GM12878 (cell line): ENCODE results near the gene GALNT6. TPM values are rescaled to one million over a fixed set of nuclear protein-coding genes. Genes with fewer than 3 reads are reported as not detected.
A peak's percentile ranks its signal among the peaks of the same experiment; 100 is the strongest.

ENCODE experiments used
- ATAC-seq: fragments of 200-7000 bp; cut with Tn5 transposase; 3 replicates; pipeline ENCODE4 v1.9.1; 2020; ENCODE audit warnings: mild to moderate bottlenecking, moderate library complexity
- BruUV-seq: library from RNA; stranded (reverse); fragments of 400-500 nt; replicated peaks from 2 replicates; lab custom pipeline; 2021; lab: Mats Ljungman, UMichigan
- CTCF ChIA-PET: fragments of 300-600 bp; sonication (Branson Sonifier 250); formaldehyde crosslinking; extraction: SDS; loops from one replicate; lab custom pipeline; 2021; ENCODE audit warnings: inconsistent platforms; lab: Yijun Ruan, JAX
- POLR2A ChIA-PET: fragments of 350-600 bp; formaldehyde crosslinking; extraction: SDS; loops from one replicate; lab custom pipeline; 2021; ENCODE audit warnings: inconsistent platforms; lab: Charles Lee
- RAD21 ChIA-PET: fragments of 300-600 bp; sonication (Branson Sonifier 250); formaldehyde crosslinking; loops from one replicate; lab custom pipeline; 2023; ENCODE audit warnings: antibody characterized with exemption; ENCODE audit not compliant: unreplicated experiment; lab: Charles Lee
- SMC1A ChIA-PET: fragments of 300-600 bp; sonication (Branson Sonifier 250); formaldehyde crosslinking; loops from one replicate; lab custom pipeline; 2023; ENCODE audit not compliant: unreplicated experiment, uncharacterized antibody; lab: Charles Lee
- DNase-seq: peaks from one replicate; pipeline ENCODE4 v3.0.0-alpha.2; 2011; ENCODE audit warnings: low read depth, low spot score
- FAIRE-seq: peaks from 3 replicates; lab custom pipeline; 2011; peaks lifted over from hg19 to GRCh38; lab: Jason Lieb, UNC
- H2AFZ ChIP-seq: 2 replicates; pipeline ENCODE4 v1.6.0; 2011; ENCODE audit warnings: low read depth, low read length, control low read depth; ENCODE audit not compliant: control insufficient read depth
- H3K27ac ChIP-seq: 2 replicates; pipeline ENCODE4 v1.5.1; 2011; ENCODE audit warnings: control low read depth; ENCODE audit not compliant: control insufficient read depth, insufficient read depth
- H3K27me3 ChIP-seq, 2 experiments: replicated peaks in 1 of 2; 2 replicates each; pipeline versions ENCODE4 v1.6.0 to v1.6.1; 2011; ENCODE audit warnings: low read length in 1 of 2; ENCODE audit not compliant: control insufficient read depth in 2 of 2, insufficient read depth in 2 of 2
- H3K36me3 ChIP-seq, 2 experiments: 2 replicates each; pipeline ENCODE4 v1.5.1; 2011; ENCODE audit warnings: low read length in 1 of 2; ENCODE audit not compliant: control insufficient read depth in 2 of 2, insufficient read depth in 2 of 2
- H3K4me1 ChIP-seq: 2 replicates; pipeline ENCODE4 v1.6.1; 2011; ENCODE audit warnings: mild to moderate bottlenecking, low read length, moderate library complexity, mixed read lengths; ENCODE audit not compliant: control insufficient read depth, insufficient read depth
- H3K4me2 ChIP-seq: 2 replicates; pipeline ENCODE4 v1.6.0; 2011; ENCODE audit warnings: control low read depth; ENCODE audit not compliant: control insufficient read depth, insufficient read depth
- H3K4me3 ChIP-seq: fragments of 200-600 bp; sonication (generic); 2 replicates; pipeline ENCODE4 v1.5.1; 2016
- H3K79me2 ChIP-seq: 2 replicates; pipeline ENCODE4 v1.6.0; 2011; ENCODE audit warnings: low read length; ENCODE audit not compliant: control insufficient read depth, insufficient read depth
- H3K9ac ChIP-seq: 2 replicates; pipeline ENCODE4 v1.8.0; 2011; ENCODE audit warnings: low read length, control low read depth, mixed read lengths; ENCODE audit not compliant: control insufficient read depth, insufficient read depth
- H3K9me3 ChIP-seq: replicated peaks from 3 replicates; pipeline ENCODE4 v1.5.1; 2011; ENCODE audit warnings: mild to moderate bottlenecking, low read length; ENCODE audit not compliant: control insufficient read depth, insufficient read depth
- H4K20me1 ChIP-seq: 2 replicates; pipeline ENCODE4 v1.6.0; 2011; ENCODE audit not compliant: control insufficient read depth, insufficient read depth
- CHD4 ChIP-seq: fragments of 200-600 bp; sonication (generic); IDR thresholded peaks from 2 replicates; pipeline ENCODE4 v1.6.1; 2016; ENCODE audit warnings: mild to moderate bottlenecking
- FOXK2 ChIP-seq: fragments of 450-650 bp; IDR thresholded peaks from 2 replicates; pipeline ENCODE4 v1.6.1; 2017; ENCODE audit warnings: mild to moderate bottlenecking, moderate library complexity
- IKZF2 ChIP-seq, 2 experiments: fragments of 450-650 bp; IDR thresholded peaks; 2 replicates each; pipeline ENCODE4 v1.6.1; 2017; ENCODE audit warnings: mild to moderate bottlenecking in 2 of 2, moderate library complexity in 2 of 2
- MTA3 ChIP-seq: IDR thresholded peaks from 2 replicates; pipeline ENCODE4 v1.6.1; 2012; ENCODE audit warnings: low read length, inconsistent platforms, borderline replicate concordance
- NBN ChIP-seq: fragments of 450-650 bp; IDR thresholded peaks from 2 replicates; pipeline ENCODE4 v1.6.1; 2016
- RUNX3 ChIP-seq: IDR thresholded peaks from 2 replicates; pipeline ENCODE4 v1.6.1; 2012; ENCODE audit warnings: low read length, inconsistent platforms
- TCF12 ChIP-seq: IDR thresholded peaks from 2 replicates; pipeline ENCODE4 v1.6.1; 2011; ENCODE audit warnings: low read depth, mild to moderate bottlenecking, low read length
- ZNF207 ChIP-seq: fragments of 450-650 bp; IDR thresholded peaks from 2 replicates; pipeline ENCODE4 v1.6.1; 2014; ENCODE audit warnings: antibody characterized with exemption, mild to moderate bottlenecking, borderline replicate concordance
- ZNF622 ChIP-seq: fragments of 450-650 bp; IDR thresholded peaks from 2 replicates; pipeline ENCODE4 v1.6.1; 2017; ENCODE audit warnings: mild to moderate bottlenecking, inconsistent platforms
- WGBS: methylation state at CpG from one replicate; pipeline ENCODE4 v1.1.6; 2016; ENCODE audit warnings: low lambda C conversion rate; ENCODE audit not compliant: insufficient replicate concordance, insufficient coverage; ENCODE audit errors: missing lambda C conversion rate; 5-methylcytosine and 5-hydroxymethylcytosine counted together
- in situ Hi-C: fragments of 300-500 bp; cut with MboI; formaldehyde crosslinking; loops from 9 replicates; pipeline ENCODE4 v1.14.3; 2018; ENCODE audit warnings: mixed read lengths
- intact Hi-C: fragments of 100-400 bp; cut with micrococcal nuclease; formaldehyde crosslinking; loops from one replicate; pipeline ENCODE4 v1.14.2; 2022; ENCODE audit not compliant: unreplicated experiment
- polyA plus RNA-seq, 11 experiments: library from polyadenylated mRNA; depleted of rRNA in 4 of 11; unstranded in 6 of 11; stranded (reverse) in 5 of 11; fragments of >200 nt; fragmentation: Nextera tagmentation in 4 of 11; fragmentation: Illumina TruSeq in 1 of 11; extraction: Ambion mirVana in 4 of 11; extraction: Trizol in 1 of 11; gene quantifications; 1 replicate in 1 of 11; 2 replicates in 10 of 11; pipeline versions ENCODE4 v1.2.1 to v1.2.3, GENCODE V29; 2011 to 2016; ENCODE audit warnings: inconsistent platforms in 2 of 11, missing spikeins in 2 of 11, low read depth in 1 of 11
- total RNA-seq, 4 experiments: library from RNA; depleted of rRNA in 3 of 4; stranded (reverse); fragments of >200 nt in 3 of 4; fragmentation: Illumina TruSeq in 1 of 4; extraction: Trizol in 1 of 4; gene quantifications; 2 replicates each; pipeline versions ENCODE4 v1.2.1 to v1.2.3, GENCODE V29; 2013 to 2021
- TF ChIP-seq, protein P1 (sequence below): fragments of 450-650 bp; formaldehyde crosslinking; IDR thresholded peaks from 2 replicates; pipeline ENCODE4 v1.4.0; 2020; ENCODE audit warnings: mild to moderate bottlenecking, moderate library complexity
- TF ChIP-seq, protein P2 (sequence below): fragments of 150-350 bp; IDR thresholded peaks from 2 replicates; pipeline ENCODE4 v1.6.1; 2016; ENCODE audit warnings: low read depth, low read length
- TF ChIP-seq, protein P3 (sequence below): fragments of 450-650 bp; IDR thresholded peaks from 2 replicates; pipeline ENCODE4 v1.6.1; 2018; ENCODE audit warnings: mild to moderate bottlenecking, low read depth, moderate library complexity; ENCODE audit not compliant: partially characterized antibody

GALNT6 gene
- total and polyA plus RNA-seq, 10 of the 15 experiments (the other 5 are each of a cell fraction or from before 2014, with no cell fraction given), result 6.6 to 40.4 (median 23.7) TPM

DNA sequence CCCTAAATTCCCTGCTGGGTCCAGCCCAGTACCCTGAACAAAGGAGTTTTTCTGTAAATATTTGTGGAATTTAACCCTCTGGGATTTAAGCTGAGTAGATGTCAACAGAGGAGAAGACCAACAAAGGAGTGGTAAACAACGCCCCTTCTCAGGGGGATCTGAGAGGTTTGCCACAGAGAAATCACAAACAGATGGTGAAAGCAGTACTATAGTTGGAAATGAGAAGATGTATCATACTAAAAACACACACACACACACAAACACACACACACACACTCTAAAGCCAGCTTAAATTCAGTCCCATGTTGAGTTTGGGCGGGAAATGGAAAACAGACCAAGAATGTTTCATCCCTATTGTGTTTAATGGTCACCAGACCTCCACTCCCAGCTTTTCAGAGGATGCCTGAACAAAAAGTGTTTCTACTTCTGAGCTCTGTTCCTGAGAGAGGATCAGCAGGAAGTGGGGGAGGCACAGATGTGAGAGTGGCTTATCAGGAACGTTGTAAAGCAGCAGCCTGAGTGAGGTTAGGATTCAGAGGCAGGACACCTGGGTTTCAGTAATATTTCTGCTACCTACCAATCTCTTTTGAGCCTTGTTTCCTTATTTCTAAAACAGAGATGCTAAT lies 70.4 kb downstream of the GALNT6 start:
- DNase-seq, result no peak
- peak overlapping the region; percentile 10; the same call in 1 of the 2 replicates for H2AFZ ChIP-seq
- no TSS peak for BruUV-seq
- ATAC-seq, result no peak
- H3K4me1 ChIP-seq, result peaks cover 42% of the 10 kb centered on the region
- ChIA-PET POLR2A (interaction anchor here (0.6 to 1.2 kb wide), 5 partner anchors 10 to 753 kb away, joined by 3 to 7 read pairs (median 6); no protein-coding TSS in a partner anchor), SMC1A (interaction anchor here (1.0 to 7.3 kb wide), 7 partner anchors 12 to 68 kb away, joined by 3 to 58 read pairs (median 6); no protein-coding TSS in a partner anchor), RAD21 (interaction anchor here (0.8 to 3.1 kb wide), 4 partner anchors 12 to 556 kb away, joined by 3 to 22 read pairs (median 3); no protein-coding TSS in a partner anchor), CTCF (interaction anchor here (0.6 to 4.1 kb wide), 7 partner anchors 12 to 1354 kb away, joined by 3 to 54 read pairs (median 4); partner anchors contain the start of gene SMAGP)
- H3K27ac ChIP-seq, result peak overlapping the region; percentile 68
- H3K9ac ChIP-seq, result peak overlapping the region; percentile 46; the same call in 1 of the 2 replicates
- H4K20me1 ChIP-seq, result no peaks in the 10 kb centered on the region
- H3K36me3 ChIP-seq, result no peaks in the 10 kb centered on the region
- in situ Hi-C loops (no loop called here), intact Hi-C loops (loop anchor here (10.0 kb wide), 1 partner anchor 556 kb away; the partner anchor contains the start of gene ATF1)
- H3K79me2 ChIP-seq, result peaks cover 31% of the 10 kb centered on the region
- no peaks in the 10 kb centered on the region for H3K9me3 ChIP-seq
- H3K4me2 ChIP-seq, result peak overlapping the region; percentile 80
- WGBS, result 22% methylated on average over 3 of the region's 3 CpGs
- peak overlapping the region; percentile 57; the same call in 1 of the 2 replicates for H3K4me3 ChIP-seq
- H3K27me3 ChIP-seq, result no peaks in the 10 kb centered on the region
- FAIRE-seq, result peak; percentile 31
- TF ChIP-seq IKZF2 (IDR thresholded peaks at IDR 0.05), result peak; percentile 28 to 32; a peak in 3 of 4 replicates
- TF ChIP-seq FOXK2, result no peak
- 0 out of 2 replicates have a peak, but pooled peaks have one; percentile 22 for TF ChIP-seq MTA3
- TF ChIP-seq, protein P1, sequence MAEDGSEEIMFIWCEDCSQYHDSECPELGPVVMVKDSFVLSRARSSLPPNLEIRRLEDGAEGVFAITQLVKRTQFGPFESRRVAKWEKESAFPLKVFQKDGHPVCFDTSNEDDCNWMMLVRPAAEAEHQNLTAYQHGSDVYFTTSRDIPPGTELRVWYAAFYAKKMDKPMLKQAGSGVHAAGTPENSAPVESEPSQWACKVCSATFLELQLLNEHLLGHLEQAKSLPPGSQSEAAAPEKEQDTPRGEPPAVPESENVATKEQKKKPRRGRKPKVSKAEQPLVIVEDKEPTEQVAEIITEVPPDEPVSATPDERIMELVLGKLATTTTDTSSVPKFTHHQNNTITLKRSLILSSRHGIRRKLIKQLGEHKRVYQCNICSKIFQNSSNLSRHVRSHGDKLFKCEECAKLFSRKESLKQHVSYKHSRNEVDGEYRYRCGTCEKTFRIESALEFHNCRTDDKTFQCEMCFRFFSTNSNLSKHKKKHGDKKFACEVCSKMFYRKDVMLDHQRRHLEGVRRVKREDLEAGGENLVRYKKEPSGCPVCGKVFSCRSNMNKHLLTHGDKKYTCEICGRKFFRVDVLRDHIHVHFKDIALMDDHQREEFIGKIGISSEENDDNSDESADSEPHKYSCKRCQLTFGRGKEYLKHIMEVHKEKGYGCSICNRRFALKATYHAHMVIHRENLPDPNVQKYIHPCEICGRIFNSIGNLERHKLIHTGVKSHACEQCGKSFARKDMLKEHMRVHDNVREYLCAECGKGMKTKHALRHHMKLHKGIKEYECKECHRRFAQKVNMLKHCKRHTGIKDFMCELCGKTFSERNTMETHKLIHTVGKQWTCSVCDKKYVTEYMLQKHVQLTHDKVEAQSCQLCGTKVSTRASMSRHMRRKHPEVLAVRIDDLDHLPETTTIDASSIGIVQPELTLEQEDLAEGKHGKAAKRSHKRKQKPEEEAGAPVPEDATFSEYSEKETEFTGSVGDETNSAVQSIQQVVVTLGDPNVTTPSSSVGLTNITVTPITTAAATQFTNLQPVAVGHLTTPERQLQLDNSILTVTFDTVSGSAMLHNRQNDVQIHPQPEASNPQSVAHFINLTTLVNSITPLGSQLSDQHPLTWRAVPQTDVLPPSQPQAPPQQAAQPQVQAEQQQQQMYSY (CRISPR knock-in tag), result no peak
- TF ChIP-seq, protein P2, sequence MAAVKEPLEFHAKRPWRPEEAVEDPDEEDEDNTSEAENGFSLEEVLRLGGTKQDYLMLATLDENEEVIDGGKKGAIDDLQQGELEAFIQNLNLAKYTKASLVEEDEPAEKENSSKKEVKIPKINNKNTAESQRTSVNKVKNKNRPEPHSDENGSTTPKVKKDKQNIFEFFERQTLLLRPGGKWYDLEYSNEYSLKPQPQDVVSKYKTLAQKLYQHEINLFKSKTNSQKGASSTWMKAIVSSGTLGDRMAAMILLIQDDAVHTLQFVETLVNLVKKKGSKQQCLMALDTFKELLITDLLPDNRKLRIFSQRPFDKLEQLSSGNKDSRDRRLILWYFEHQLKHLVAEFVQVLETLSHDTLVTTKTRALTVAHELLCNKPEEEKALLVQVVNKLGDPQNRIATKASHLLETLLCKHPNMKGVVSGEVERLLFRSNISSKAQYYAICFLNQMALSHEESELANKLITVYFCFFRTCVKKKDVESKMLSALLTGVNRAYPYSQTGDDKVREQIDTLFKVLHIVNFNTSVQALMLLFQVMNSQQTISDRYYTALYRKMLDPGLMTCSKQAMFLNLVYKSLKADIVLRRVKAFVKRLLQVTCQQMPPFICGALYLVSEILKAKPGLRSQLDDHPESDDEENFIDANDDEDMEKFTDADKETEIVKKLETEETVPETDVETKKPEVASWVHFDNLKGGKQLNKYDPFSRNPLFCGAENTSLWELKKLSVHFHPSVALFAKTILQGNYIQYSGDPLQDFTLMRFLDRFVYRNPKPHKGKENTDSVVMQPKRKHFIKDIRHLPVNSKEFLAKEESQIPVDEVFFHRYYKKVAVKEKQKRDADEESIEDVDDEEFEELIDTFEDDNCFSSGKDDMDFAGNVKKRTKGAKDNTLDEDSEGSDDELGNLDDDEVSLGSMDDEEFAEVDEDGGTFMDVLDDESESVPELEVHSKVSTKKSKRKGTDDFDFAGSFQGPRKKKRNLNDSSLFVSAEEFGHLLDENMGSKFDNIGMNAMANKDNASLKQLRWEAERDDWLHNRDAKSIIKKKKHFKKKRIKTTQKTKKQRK, result no peak
- TF ChIP-seq TCF12, result peak; percentile 28; the same call in 1 of the 2 replicates
- no peak for TF ChIP-seq CHD4
- no peak for TF ChIP-seq NBN
- TF ChIP-seq, protein P3, sequence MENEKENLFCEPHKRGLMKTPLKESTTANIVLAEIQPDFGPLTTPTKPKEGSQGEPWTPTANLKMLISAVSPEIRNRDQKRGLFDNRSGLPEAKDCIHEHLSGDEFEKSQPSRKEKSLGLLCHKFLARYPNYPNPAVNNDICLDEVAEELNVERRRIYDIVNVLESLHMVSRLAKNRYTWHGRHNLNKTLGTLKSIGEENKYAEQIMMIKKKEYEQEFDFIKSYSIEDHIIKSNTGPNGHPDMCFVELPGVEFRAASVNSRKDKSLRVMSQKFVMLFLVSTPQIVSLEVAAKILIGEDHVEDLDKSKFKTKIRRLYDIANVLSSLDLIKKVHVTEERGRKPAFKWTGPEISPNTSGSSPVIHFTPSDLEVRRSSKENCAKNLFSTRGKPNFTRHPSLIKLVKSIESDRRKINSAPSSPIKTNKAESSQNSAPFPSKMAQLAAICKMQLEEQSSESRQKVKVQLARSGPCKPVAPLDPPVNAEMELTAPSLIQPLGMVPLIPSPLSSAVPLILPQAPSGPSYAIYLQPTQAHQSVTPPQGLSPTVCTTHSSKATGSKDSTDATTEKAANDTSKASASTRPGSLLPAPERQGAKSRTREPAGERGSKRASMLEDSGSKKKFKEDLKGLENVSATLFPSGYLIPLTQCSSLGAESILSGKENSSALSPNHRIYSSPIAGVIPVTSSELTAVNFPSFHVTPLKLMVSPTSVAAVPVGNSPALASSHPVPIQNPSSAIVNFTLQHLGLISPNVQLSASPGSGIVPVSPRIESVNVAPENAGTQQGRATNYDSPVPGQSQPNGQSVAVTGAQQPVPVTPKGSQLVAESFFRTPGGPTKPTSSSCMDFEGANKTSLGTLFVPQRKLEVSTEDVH, result no peak
- TF ChIP-seq ZNF622, result no peak
- TF ChIP-seq RUNX3, result peak; percentile 13; the same call in 1 of the 2 replicates
- no peak for TF ChIP-seq ZNF207
